SK-N-MC (cell line): Measurements from ENCODE around the gene MLKL.

Source experiments
- DNase-seq: peaks from one replicate; pipeline ENCODE4 v3.0.0-alpha.2; 2011; ENCODE audit warnings: low read depth, low spot score
- H3K27ac ChIP-seq: fragments of 200-600 bp; sonication (generic); 2 replicates; pipeline ENCODE4 v1.5.1; 2016; ENCODE audit warnings: mixed run types
- H3K36me3 ChIP-seq: fragments of 200-600 bp; sonication (generic); 2 replicates; pipeline ENCODE4 v1.6.1; 2017; ENCODE audit warnings: antibody characterized with exemption, low read length, mixed read lengths; ENCODE audit not compliant: insufficient read depth
- H3K4me3 ChIP-seq: fragments of 200-600 bp; sonication (generic); 2 replicates; pipeline ENCODE4 v1.5.1; 2016
- H3K9ac ChIP-seq: fragments of 200-600 bp; sonication (generic); 2 replicates; pipeline ENCODE4 v1.8.0; 2017; ENCODE audit warnings: mixed run types, mixed read lengths; ENCODE audit not compliant: insufficient read length
- H3K9me3 ChIP-seq: fragments of 200-600 bp; sonication (generic); 2 replicates; pipeline ENCODE4 v1.6.1; 2017; ENCODE audit warnings: low read depth, mild to moderate bottlenecking, antibody characterized with exemption, low read length, moderate library complexity, mixed read lengths
- EZH2 ChIP-seq: fragments of 200-600 bp; sonication (generic); IDR thresholded peaks from one replicate; pipeline ENCODE4 v1.6.1; 2017; ENCODE audit warnings: antibody characterized with exemption
- FOXP2 ChIP-seq: optimal IDR thresholded peaks from 2 replicates; pipeline ENCODE3; 2011; ENCODE audit warnings: mild to moderate bottlenecking, moderate library complexity; ENCODE audit not compliant: insufficient read depth; ENCODE audit errors: extremely low read length, control extremely low read depth
- POLR2AphosphoS5 ChIP-seq: IDR thresholded peaks from 2 replicates; pipeline ENCODE4 v1.6.1; 2012; ENCODE audit warnings: mild to moderate bottlenecking, low read depth, low read length, borderline replicate concordance

The MLKL gene

GRCh38 chr16:74700438-74701225, at the start of gene MLKL:
Gene MLKL (minus strand): TSS chr16:74700862. CDS start chr16:74695757, 5,105 bp downstream.
- H3K4me3 ChIP-seq, result peak within 1 kb of the TSS; percentile 64
- no peaks in the 10 kb centered on the region for H3K9me3 ChIP-seq
- no peaks in the 10 kb centered on the region for H3K36me3 ChIP-seq
- H3K27ac ChIP-seq, result no peak within 1 kb of the TSS
- DNase-seq, result no peak
- peak within 1 kb of the TSS; percentile 41 for H3K9ac ChIP-seq
- no peak for TF ChIP-seq FOXP2
- peak; percentile 24; the same call in 1 of the 2 replicates for TF ChIP-seq POLR2AphosphoS5

DNA sequence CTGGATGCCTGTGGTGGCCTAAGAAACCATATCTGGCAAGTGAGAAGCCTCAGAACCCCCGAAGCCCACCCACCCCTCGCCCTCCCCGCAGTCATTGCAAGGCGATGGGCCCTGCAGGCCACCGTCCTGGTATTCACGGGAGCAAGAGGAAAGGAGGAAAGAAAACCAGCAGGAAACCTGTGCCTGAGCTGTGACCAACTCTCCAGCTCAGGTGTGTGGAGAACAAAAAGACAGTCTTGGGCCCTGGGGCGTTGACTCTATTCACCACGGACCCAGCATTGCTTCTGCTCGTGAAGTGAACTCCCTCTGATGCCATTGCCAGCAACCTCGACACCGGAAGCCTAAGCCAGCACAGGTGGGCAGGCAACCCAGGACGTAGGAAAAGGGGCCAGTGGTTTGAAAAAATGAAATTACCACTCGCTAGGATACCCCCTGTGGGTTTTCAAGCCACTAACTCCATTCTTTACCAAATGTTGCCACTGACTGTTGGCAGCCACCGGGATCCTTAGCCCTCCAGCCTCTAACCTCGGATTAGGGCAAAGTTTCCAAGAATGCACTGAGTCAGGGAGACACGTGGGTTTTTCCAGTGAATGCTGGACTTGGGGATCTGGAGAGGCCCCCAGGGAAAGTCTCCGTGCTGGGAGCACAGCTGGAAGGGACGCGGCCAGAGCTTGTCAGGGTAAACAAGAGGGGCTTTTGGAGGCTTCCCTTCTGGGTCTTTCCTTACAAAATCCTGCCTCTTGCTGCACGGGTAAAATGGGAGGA, 48.8 kb upstream of the MLKL start:
- TF ChIP-seq EZH2, result no peak
- TF ChIP-seq POLR2AphosphoS5, result no peak
- TF ChIP-seq FOXP2, result no peak
- Histone ChIP-seq H3K9me3 (no peaks in the 10 kb centered on the region), H3K4me3 (no peak overlapping the region), H3K36me3 (no peaks in the 10 kb centered on the region), H3K27ac (no peak overlapping the region), H3K9ac (no peak overlapping the region)
- DNase-seq, result no peak

DNA sequence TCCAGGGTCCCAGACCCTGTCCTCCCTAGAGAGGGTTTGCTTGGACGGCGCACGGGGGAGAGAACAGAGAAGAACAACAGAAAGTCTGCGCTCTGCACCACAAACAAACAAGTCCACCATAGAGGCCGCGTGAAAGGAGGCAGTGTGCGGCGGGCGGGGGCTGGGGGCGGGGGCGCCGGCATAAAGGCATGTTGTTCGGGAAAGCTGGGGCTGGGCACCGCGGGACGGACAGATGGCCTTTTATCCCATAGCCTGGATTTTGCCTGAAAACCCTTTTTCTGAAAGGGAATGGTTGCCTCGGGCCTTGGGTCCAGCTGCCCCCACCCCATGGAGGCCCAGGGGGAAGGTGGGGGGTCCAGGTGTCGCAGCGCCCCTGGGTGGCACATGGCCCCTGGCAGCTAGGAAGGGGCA, 48.0 kb upstream of the MLKL start:
- Histone ChIP-seq H3K4me3 (no peak overlapping the region), H3K9me3 (no peaks in the 10 kb centered on the region), H3K36me3 (no peaks in the 10 kb centered on the region), H3K9ac (no peak overlapping the region), H3K27ac (no peak overlapping the region)
- no peak for DNase-seq
- TF ChIP-seq POLR2AphosphoS5, result no peak
- no peak for TF ChIP-seq EZH2
- no peak for TF ChIP-seq FOXP2

- no peak for TF ChIP-seq EZH2
- TF ChIP-seq FOXP2, result no peak
- TF ChIP-seq POLR2AphosphoS5, result no peak
- no peak overlapping the region for H3K4me3 ChIP-seq
- no peaks in the 10 kb centered on the region for H3K36me3 ChIP-seq
- no peak overlapping the region for H3K27ac ChIP-seq
- H3K9ac ChIP-seq, result no peak overlapping the region
- H3K9me3 ChIP-seq, result no peaks in the 10 kb centered on the region
- DNase-seq, result no peak
These were observed 47.3 kb upstream of the MLKL start for GRCh38 chr16:74747716-74748615.

GRCh38 chr16:74745926-74746325, 45.3 kb upstream of the MLKL start:
- TF ChIP-seq POLR2AphosphoS5, result no peak
- no peak for TF ChIP-seq EZH2
- TF ChIP-seq FOXP2, result no peak
- H3K9me3 ChIP-seq, result no peaks in the 10 kb centered on the region
- DNase-seq, result no peak
- no peak overlapping the region for H3K9ac ChIP-seq
- no peak overlapping the region for H3K27ac ChIP-seq
- H3K4me3 ChIP-seq, result no peak overlapping the region
- H3K36me3 ChIP-seq, result no peaks in the 10 kb centered on the region

GRCh38 chr16:74745109-74745615, 44.5 kb upstream of the MLKL start:
- no peak for DNase-seq
- Histone ChIP-seq H3K9me3 (no peaks in the 10 kb centered on the region), H3K9ac (no peak overlapping the region), H3K27ac (no peak overlapping the region), H3K36me3 (no peaks in the 10 kb centered on the region), H3K4me3 (no peak overlapping the region)
- TF ChIP-seq POLR2AphosphoS5, result no peak

DNA sequence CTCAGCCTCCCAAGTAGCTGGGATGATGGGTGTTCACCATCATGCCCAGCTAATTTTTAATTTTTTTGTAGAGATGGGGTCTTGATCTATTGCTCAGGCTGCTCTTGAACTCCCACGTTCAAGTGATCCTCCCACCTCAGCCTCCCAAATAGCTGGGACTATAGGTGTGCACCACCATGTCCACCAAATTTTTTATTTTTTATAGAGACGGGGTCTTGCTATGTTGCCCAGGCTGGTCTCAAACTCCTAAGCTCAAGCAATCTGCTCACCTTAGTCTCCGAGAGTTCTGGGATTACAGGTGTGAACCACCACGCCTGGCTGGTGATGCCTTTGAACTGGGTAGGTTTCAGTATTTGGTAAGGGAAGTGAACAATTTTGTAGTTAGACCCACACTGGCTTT, 43.9 kb upstream of the MLKL start:
- no peak overlapping the region for H3K27ac ChIP-seq

More for the DNA sequence above, 43.9 kb upstream of the MLKL start:
- TF ChIP-seq FOXP2 (no peak), POLR2AphosphoS5 (no peak), EZH2 (no peak)
- no peak overlapping the region for H3K9ac ChIP-seq
- no peaks in the 10 kb centered on the region for H3K9me3 ChIP-seq
- no peak for DNase-seq
- no peak overlapping the region for H3K4me3 ChIP-seq
- H3K36me3 ChIP-seq, result no peaks in the 10 kb centered on the region
